ENCODE data around the gene CBLB. TPM values are rescaled to one million over a fixed set of nuclear protein-coding genes. Genes with fewer than 3 reads are reported as not detected.

The CBLB gene
- total RNA-seq, 1 experiment from 2014 or later, result 26.2 TPM

- no peak for DNase-seq
Measured at GRCh38 chr3:105688821-105689220, 180.0 kb downstream of the CBLB start.

DNA sequence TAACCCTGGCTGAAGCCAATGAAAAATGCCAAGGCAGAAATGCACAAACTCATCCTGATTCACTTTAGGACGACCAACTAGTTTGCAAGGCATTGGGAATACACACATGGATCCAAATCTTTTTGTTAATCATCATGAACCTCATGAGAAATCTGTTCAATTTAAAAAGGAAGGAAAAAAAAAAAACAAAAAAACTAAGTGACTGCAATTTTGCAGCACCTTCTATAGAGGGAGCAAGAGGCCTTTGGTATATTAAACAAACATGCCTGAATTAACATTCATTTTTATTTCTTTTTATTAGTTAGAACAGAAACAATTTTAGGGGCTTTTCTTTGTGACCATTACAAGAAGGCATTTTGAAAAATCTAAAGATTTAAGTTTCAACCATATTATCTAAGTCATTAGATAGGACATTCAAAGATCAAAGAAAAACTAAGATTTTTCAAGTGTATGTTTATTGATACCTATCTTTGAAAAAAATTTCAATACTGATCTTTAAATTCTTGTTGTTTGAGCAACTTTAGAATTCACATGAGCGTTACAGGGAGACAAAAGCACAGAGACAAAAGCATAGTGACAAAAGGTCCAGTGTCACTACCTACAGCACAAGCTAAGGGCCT lies 182.4 kb downstream of the CBLB start:
- TF ChIP-seq, protein P1, sequence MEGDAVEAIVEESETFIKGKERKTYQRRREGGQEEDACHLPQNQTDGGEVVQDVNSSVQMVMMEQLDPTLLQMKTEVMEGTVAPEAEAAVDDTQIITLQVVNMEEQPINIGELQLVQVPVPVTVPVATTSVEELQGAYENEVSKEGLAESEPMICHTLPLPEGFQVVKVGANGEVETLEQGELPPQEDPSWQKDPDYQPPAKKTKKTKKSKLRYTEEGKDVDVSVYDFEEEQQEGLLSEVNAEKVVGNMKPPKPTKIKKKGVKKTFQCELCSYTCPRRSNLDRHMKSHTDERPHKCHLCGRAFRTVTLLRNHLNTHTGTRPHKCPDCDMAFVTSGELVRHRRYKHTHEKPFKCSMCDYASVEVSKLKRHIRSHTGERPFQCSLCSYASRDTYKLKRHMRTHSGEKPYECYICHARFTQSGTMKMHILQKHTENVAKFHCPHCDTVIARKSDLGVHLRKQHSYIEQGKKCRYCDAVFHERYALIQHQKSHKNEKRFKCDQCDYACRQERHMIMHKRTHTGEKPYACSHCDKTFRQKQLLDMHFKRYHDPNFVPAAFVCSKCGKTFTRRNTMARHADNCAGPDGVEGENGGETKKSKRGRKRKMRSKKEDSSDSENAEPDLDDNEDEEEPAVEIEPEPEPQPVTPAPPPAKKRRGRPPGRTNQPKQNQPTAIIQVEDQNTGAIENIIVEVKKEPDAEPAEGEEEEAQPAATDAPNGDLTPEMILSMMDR (IDR thresholded peaks at IDR 0.05; ENCODE audit: unreplicated experiment), result peak; percentile 42
- Mint-ChIP-seq H3K36me3 (ENCODE audit: insufficient read depth, unreplicated experiment) (no peaks in the 10 kb centered on the region), H3K4me3 (ENCODE audit: low read depth, unreplicated experiment) (no peak overlapping the region), H3K27me3 (ENCODE audit: unreplicated experiment) (no peaks in the 10 kb centered on the region), H3K4me1 (ENCODE audit: low read depth, unreplicated experiment) (no peaks in the 10 kb centered on the region), H3K9me3 (ENCODE audit: low read depth, unreplicated experiment) (no peaks in the 10 kb centered on the region), H3K27ac (ENCODE audit: unreplicated experiment) (no peak overlapping the region)
- BruUV-seq (replicated peaks), result no TSS peak
- no peak for DNase-seq
- CTCF ChIA-PET, result no interaction called here
- intact Hi-C loops (cut with micrococcal nuclease; ENCODE audit: unreplicated experiment), result loop anchor here (1.0 to 10.0 kb wide), 6 partner anchors 178 to 1378 kb away; partner anchors contain the start of gene CBLB

More at GRCh38 chr3:105688821-105689220, 180.0 kb downstream of the CBLB start:
- Mint-ChIP-seq H3K27me3 (ENCODE audit: unreplicated experiment) (no peaks in the 10 kb centered on the region), H3K27ac (ENCODE audit: unreplicated experiment) (no peak overlapping the region), H3K4me1 (ENCODE audit: low read depth, unreplicated experiment) (no peaks in the 10 kb centered on the region), H3K4me3 (ENCODE audit: low read depth, unreplicated experiment) (no peak overlapping the region), H3K36me3 (ENCODE audit: insufficient read depth, unreplicated experiment) (peaks cover 7% of the 10 kb centered on the region), H3K9me3 (ENCODE audit: low read depth, unreplicated experiment) (no peaks in the 10 kb centered on the region)
- intact Hi-C loops (cut with micrococcal nuclease; ENCODE audit: unreplicated experiment), result loop anchor here (5.0 to 10.0 kb wide), 4 partner anchors 176 to 1376 kb away; partner anchors contain the start of gene CBLB
- TF ChIP-seq, protein P1 (IDR thresholded peaks at IDR 0.05; ENCODE audit: unreplicated experiment), result no peak
- CTCF ChIA-PET, result interaction anchor here (0.8 kb wide), 1 partner anchor 194 kb away, joined by 3 read pairs; no protein-coding TSS in a partner anchor
- BruUV-seq (replicated peaks), result no TSS peak

- no peaks in the 10 kb centered on the region for H3K9me3 Mint-ChIP-seq (ENCODE audit: low read depth, unreplicated experiment)
- no peak for DNase-seq
- no peak overlapping the region for H3K4me3 Mint-ChIP-seq (ENCODE audit: low read depth, unreplicated experiment)
- H3K36me3 Mint-ChIP-seq (ENCODE audit: insufficient read depth, unreplicated experiment), result no peaks in the 10 kb centered on the region
- no TSS peak for BruUV-seq (replicated peaks)
- no peak overlapping the region for H3K27ac Mint-ChIP-seq (ENCODE audit: unreplicated experiment)
- TF ChIP-seq, protein P1 (IDR thresholded peaks at IDR 0.05; ENCODE audit: unreplicated experiment), result no peak
- no peaks in the 10 kb centered on the region for H3K27me3 Mint-ChIP-seq (ENCODE audit: unreplicated experiment)
- H3K4me1 Mint-ChIP-seq (ENCODE audit: low read depth, unreplicated experiment), result no peaks in the 10 kb centered on the region
- intact Hi-C loops (cut with micrococcal nuclease; ENCODE audit: unreplicated experiment), result loop anchor here (10.0 kb wide), 2 partner anchors 185 to 1385 kb away; partner anchors contain the start of gene CBLB
- CTCF ChIA-PET, result no interaction called here
Measured at GRCh38 chr3:105679951-105680350, 188.9 kb downstream of the CBLB start.

DNA sequence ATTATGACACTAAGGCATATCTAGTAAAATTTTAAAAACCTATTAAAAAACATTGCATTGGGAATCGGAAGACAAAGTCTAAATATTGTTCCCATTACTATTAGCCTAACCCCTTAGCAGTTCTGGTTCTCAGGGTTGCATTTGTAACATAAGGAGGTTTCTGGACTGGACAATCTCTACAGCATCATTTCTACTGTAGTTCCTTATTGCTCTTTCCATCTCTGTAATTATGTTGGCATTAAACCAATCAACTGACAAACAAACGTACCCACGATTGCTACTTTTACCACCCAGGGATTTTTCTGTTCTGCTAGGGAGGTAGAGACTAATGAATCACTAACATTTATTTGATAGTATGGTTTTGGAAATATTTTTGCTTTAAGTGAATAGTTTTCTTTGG lies 190.8 kb downstream of the CBLB start:
- intact Hi-C loops (cut with micrococcal nuclease; ENCODE audit: unreplicated experiment), result no loop called here
- H3K36me3 Mint-ChIP-seq (ENCODE audit: insufficient read depth, unreplicated experiment), result no peaks in the 10 kb centered on the region
- no peak overlapping the region for H3K4me3 Mint-ChIP-seq (ENCODE audit: low read depth, unreplicated experiment)

More for the DNA sequence above, 190.8 kb downstream of the CBLB start:
- Mint-ChIP-seq H3K9me3 (ENCODE audit: low read depth, unreplicated experiment) (no peaks in the 10 kb centered on the region), H3K4me1 (ENCODE audit: low read depth, unreplicated experiment) (no peaks in the 10 kb centered on the region), H3K27me3 (ENCODE audit: unreplicated experiment) (no peaks in the 10 kb centered on the region), H3K27ac (ENCODE audit: unreplicated experiment) (no peak overlapping the region)
- CTCF ChIA-PET, result no interaction called here
- TF ChIP-seq, protein P1 (IDR thresholded peaks at IDR 0.05; ENCODE audit: unreplicated experiment), result no peak
- BruUV-seq (replicated peaks), result no TSS peak
- DNase-seq, result no peak
